HFFc6 (cell line): ENCODE data around the gene WARS2. TPM values are rescaled to one million over a fixed set of nuclear protein-coding genes. Genes with fewer than 3 reads are reported as not detected.

Experiments
- DNase-seq: peaks from one replicate; pipeline ENCODE4 v3.0.0-alpha.2; 2018
- H3K27ac Mint-ChIP-seq: 2 replicates; pipeline ENCODE4 v1.8.0; 2020; ENCODE audit warnings: mild to moderate bottlenecking, mixed read lengths
- H3K27me3 Mint-ChIP-seq: 2 replicates; pipeline ENCODE4 v1.8.0; 2021; ENCODE audit warnings: mild to moderate bottlenecking, moderate library complexity, mixed read lengths; ENCODE audit not compliant: insufficient read depth
- H3K36me3 Mint-ChIP-seq: 2 replicates; pipeline ENCODE4 v1.8.0; 2021; ENCODE audit warnings: low read depth, mixed read lengths
- H3K4me1 Mint-ChIP-seq: 2 replicates; pipeline ENCODE4 v1.8.0; 2020; ENCODE audit warnings: low read depth, mixed read lengths
- H3K4me3 Mint-ChIP-seq: 2 replicates; pipeline ENCODE4 v1.8.0; 2020; ENCODE audit warnings: mild to moderate bottlenecking, moderate library complexity, mixed read lengths
- H3K9me3 Mint-ChIP-seq: 2 replicates; pipeline ENCODE4 v1.8.0; 2020; ENCODE audit warnings: mild to moderate bottlenecking, mixed read lengths
- total RNA-seq, 6 experiments: library from RNA; stranded (reverse); fragmentation: NEBNext Ultra II Directional; extraction: Animal tissue kit (Norgen Biotek cat#: 25700); gene quantifications; 2 replicates in 1 of 6; 3 replicates in 5 of 6; pipeline ENCODE4 v1.2.3, GENCODE V29; 2021
- TF ChIP-seq, protein P1 (sequence below): fragments of 200-600 bp; sonication (generic); IDR thresholded peaks from 2 replicates; pipeline ENCODE4 v1.5.0; 2021; ENCODE audit warnings: antibody characterized with exemption, mild to moderate bottlenecking

WARS2 gene
- total RNA-seq, 6 experiments from 2014 or later, result 10.5 to 14.8 (median 12.9) TPM

DNA sequence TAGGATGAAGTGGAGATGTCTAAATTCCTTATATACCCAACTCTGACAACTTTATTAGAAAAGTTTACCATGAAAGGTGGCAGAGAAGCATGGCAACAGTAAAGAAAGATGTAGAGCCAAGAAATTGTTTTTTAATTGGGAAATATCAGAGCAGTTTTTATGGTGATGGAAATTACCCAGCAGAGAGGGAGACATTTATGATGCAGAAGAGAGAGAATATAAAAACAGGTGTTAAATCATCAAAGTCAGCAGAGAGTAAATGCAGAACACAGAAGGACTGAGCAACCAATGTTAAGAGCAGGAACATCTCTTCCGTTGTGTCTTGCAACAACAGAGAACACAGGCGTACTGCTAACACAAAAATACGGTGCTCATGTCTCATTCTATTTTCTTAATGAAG lies 28.2 kb downstream of the WARS2 start:
- no peak overlapping the region for H3K27ac Mint-ChIP-seq
- H3K36me3 Mint-ChIP-seq, result 0 out of 2 replicates have a peak, but pooled peaks cover 3% of the 10 kb centered on the region
- H3K27me3 Mint-ChIP-seq, result peaks cover 2% of the 10 kb centered on the region; the same call in 1 of the 2 replicates
- TF ChIP-seq, protein P1, sequence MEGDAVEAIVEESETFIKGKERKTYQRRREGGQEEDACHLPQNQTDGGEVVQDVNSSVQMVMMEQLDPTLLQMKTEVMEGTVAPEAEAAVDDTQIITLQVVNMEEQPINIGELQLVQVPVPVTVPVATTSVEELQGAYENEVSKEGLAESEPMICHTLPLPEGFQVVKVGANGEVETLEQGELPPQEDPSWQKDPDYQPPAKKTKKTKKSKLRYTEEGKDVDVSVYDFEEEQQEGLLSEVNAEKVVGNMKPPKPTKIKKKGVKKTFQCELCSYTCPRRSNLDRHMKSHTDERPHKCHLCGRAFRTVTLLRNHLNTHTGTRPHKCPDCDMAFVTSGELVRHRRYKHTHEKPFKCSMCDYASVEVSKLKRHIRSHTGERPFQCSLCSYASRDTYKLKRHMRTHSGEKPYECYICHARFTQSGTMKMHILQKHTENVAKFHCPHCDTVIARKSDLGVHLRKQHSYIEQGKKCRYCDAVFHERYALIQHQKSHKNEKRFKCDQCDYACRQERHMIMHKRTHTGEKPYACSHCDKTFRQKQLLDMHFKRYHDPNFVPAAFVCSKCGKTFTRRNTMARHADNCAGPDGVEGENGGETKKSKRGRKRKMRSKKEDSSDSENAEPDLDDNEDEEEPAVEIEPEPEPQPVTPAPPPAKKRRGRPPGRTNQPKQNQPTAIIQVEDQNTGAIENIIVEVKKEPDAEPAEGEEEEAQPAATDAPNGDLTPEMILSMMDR, result no peak
- H3K9me3 Mint-ChIP-seq, result no peaks in the 10 kb centered on the region
- no peak overlapping the region for H3K4me3 Mint-ChIP-seq
- DNase-seq, result no peak
- H3K4me1 Mint-ChIP-seq, result peaks cover 24% of the 10 kb centered on the region

DNA sequence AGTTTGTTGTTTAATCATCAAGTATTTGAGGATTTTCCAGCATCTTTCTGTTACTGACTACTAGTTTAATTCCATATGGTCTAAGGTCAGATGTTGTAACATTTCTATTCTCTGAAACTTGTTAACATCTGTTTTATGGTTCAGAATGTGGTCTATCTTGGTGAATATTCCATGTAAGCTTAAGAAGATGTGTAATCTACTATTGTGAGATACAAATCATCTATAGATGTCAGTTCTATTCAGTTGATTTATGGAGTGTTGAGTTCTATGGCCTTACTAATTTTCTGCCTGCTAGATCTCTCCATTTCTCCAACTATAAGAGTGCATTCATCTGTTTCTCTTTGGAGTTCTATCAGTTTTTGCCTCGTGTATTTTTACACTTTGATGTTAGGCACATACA lies 31.5 kb downstream of the WARS2 start:
- no peaks in the 10 kb centered on the region for H3K9me3 Mint-ChIP-seq
- TF ChIP-seq, protein P1, result no peak
- peaks cover 2% of the 10 kb centered on the region; the same call in 1 of the 2 replicates for H3K27me3 Mint-ChIP-seq
- H3K27ac Mint-ChIP-seq, result no peak overlapping the region
- no peak for DNase-seq
- peaks cover 13% of the 10 kb centered on the region for H3K4me1 Mint-ChIP-seq
- 0 out of 2 replicates have a peak, but pooled peaks cover 3% of the 10 kb centered on the region for H3K36me3 Mint-ChIP-seq
- H3K4me3 Mint-ChIP-seq, result no peak overlapping the region

GRCh38 chr1:119103764-119104163 lies 36.7 kb downstream of the WARS2 start:
- Mint-ChIP-seq H3K9me3 (no peaks in the 10 kb centered on the region), H3K4me1 (peaks cover 32% of the 10 kb centered on the region), H3K27me3 (no peaks in the 10 kb centered on the region; the same call in 1 of the 2 replicates), H3K27ac (no peak overlapping the region), H3K36me3 (0 out of 2 replicates have a peak, but pooled peaks cover under 1% of the 10 kb centered on the region), H3K4me3 (no peak overlapping the region)
- TF ChIP-seq, protein P1, result no peak
- no peak for DNase-seq

DNA sequence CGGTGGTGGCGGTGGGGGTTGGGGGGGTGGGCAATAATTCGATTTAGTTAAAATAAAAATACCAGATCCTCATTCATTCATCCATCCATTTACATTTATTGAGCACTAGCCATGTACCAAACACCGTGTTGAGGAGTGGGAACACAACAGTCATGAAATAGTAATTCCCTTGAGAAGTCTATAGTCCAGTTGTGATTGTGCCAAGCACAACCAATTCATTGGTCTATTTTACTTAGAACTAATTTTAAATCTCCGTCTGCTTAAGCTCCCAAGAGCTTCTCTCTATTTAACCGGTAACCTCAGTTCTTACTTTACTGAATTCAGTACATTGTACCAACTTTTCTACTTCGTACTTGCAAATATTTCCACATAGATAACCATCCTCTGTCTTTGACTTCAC lies 38.4 kb downstream of the WARS2 start:
- DNase-seq, result no peak
- H3K4me3 Mint-ChIP-seq, result no peak overlapping the region
- H3K9me3 Mint-ChIP-seq, result no peaks in the 10 kb centered on the region
- no peak overlapping the region for H3K27ac Mint-ChIP-seq
- TF ChIP-seq, protein P1, result no peak
- peaks cover 39% of the 10 kb centered on the region for H3K4me1 Mint-ChIP-seq
- no peaks in the 10 kb centered on the region for H3K36me3 Mint-ChIP-seq
- no peaks in the 10 kb centered on the region; the same call in 1 of the 2 replicates for H3K27me3 Mint-ChIP-seq

GRCh38 chr1:119101563-119101962 lies 38.9 kb downstream of the WARS2 start:
- peak; percentile 37 for DNase-seq
- no peaks in the 10 kb centered on the region for H3K9me3 Mint-ChIP-seq
- no peak overlapping the region for H3K4me3 Mint-ChIP-seq
- H3K36me3 Mint-ChIP-seq, result no peaks in the 10 kb centered on the region
- 0 out of 2 replicates have a peak overlapping the region, but pooled peaks have one; percentile 16 for H3K27ac Mint-ChIP-seq
- H3K27me3 Mint-ChIP-seq, result no peaks in the 10 kb centered on the region; the same call in 1 of the 2 replicates
- TF ChIP-seq, protein P1, result no peak
- H3K4me1 Mint-ChIP-seq, result peaks cover 39% of the 10 kb centered on the region
